ENCODE results near the gene AGBL4.

DNA sequence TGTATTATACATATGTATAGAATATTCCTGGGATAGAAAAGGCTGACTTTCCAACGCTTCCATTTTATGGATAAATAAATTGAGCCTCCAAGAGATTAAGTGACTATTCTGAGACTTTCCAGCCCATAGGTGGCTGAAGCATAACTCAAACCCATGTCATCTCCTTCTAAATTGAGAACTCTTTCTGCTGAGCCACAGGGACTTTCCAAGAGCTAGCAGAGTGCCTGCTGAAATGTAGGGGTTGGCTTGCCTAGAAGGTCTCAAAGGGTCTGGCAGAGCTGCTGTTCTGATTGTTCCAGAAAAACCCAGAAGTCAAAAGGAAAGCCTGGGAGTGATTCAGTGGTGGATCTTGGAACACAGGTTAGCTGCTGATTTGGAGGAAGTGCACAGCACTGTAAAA is 1100.6 kb downstream of the AGBL4 start:
- TF ChIP-seq, protein P1, sequence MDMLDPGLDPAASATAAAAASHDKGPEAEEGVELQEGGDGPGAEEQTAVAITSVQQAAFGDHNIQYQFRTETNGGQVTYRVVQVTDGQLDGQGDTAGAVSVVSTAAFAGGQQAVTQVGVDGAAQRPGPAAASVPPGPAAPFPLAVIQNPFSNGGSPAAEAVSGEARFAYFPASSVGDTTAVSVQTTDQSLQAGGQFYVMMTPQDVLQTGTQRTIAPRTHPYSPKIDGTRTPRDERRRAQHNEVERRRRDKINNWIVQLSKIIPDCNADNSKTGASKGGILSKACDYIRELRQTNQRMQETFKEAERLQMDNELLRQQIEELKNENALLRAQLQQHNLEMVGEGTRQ (CRISPR knock-in tag; IDR thresholded peaks at IDR 0.05), result no peak
- no peak for TF ChIP-seq ZBTB17 (CRISPR knock-in tag; IDR thresholded peaks at IDR 0.05)
- TF ChIP-seq, protein P2, sequence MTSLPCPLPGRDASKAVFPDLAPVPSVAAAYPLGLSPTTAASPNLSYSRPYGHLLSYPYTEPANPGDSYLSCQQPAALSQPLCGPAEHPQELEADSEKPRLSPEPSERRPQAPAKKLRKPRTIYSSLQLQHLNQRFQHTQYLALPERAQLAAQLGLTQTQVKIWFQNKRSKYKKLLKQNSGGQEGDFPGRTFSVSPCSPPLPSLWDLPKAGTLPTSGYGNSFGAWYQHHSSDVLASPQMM (CRISPR knock-in tag; IDR thresholded peaks at IDR 0.05), result no peak
